HFF-Myc (cell line): Measurements from ENCODE around the gene RPH3AL.

Experiments
- DNase-seq: peaks from one replicate; pipeline ENCODE4 v3.0.0-alpha.2; 2011; ENCODE audit warnings: low read depth; ENCODE audit errors: extremely low read depth
- H3K4me3 ChIP-seq: replicated peaks from 2 replicates; pipeline ENCODE4 v1.5.1; 2011; ENCODE audit warnings: low read depth, mild to moderate bottlenecking, control low read depth, low read length
- CTCF ChIP-seq: IDR thresholded peaks from 2 replicates; pipeline ENCODE4 v1.5.1; 2012; ENCODE audit warnings: mild to moderate bottlenecking, low read depth, low read length, control low read depth; ENCODE audit errors: missing control alignments

RPH3AL gene

GRCh38 chr17:253091-253846, 99.3 kb downstream of the RPH3AL start:
- no peak for TF ChIP-seq CTCF
- no peak for DNase-seq

GRCh38 chr17:252456-252855, 100.2 kb downstream of the RPH3AL start:
- no peak for DNase-seq
- TF ChIP-seq CTCF: no peak
- no peak overlapping the region for H3K4me3 ChIP-seq

More at GRCh38 chr17:253091-253846, 99.3 kb downstream of the RPH3AL start:
- H3K4me3 ChIP-seq: no peak overlapping the region

- no peak for TF ChIP-seq CTCF
- DNase-seq: no peak
Observed at GRCh38 chr17:251531-251930, 101.1 kb downstream of the RPH3AL start.

GRCh38 chr17:250487-251300, 101.9 kb downstream of the RPH3AL start:
- H3K4me3 ChIP-seq: no peak overlapping the region
- no peak for TF ChIP-seq CTCF
- DNase-seq: no peak

More at GRCh38 chr17:251531-251930, 101.1 kb downstream of the RPH3AL start:
- H3K4me3 ChIP-seq: no peak overlapping the region

GRCh38 chr17:249236-249993, 103.2 kb downstream of the RPH3AL start:
- no peak overlapping the region for H3K4me3 ChIP-seq
- TF ChIP-seq CTCF: no peak
- DNase-seq: no peak

GRCh38 chr17:248337-249235, 104.0 kb downstream of the RPH3AL start:
- no peak for DNase-seq
- TF ChIP-seq CTCF: no peak

More at GRCh38 chr17:248337-249235, 104.0 kb downstream of the RPH3AL start:
- no peak overlapping the region for H3K4me3 ChIP-seq
